ENCODE measurements around the gene UBA3. TPM values are rescaled to one million over a fixed set of nuclear protein-coding genes. Genes with fewer than 3 reads are reported as not detected.

UBA3 gene
- total RNA-seq, 1 experiment from 2014 or later, result 45.6 TPM

- ATAC-seq (no peak), DNase-seq (ENCODE audit: low read depth, low spot score) (no peak)
- H3K4me3 ChIP-seq (replicated peaks in 1 of 2; ENCODE audit: low read depth in 1 of 2, low read length in 2 of 2), result no peak overlapping the region
- RAD21 ChIA-PET (ENCODE audit: low non-redundant PET in 1 of 2, low total read pairs in 2 of 2, uncharacterized antibody in 2 of 2, unreplicated experiment in 2 of 2), result no interaction called here
- intact Hi-C loops (cut with micrococcal nuclease), result no loop called here
- H3K27me3 ChIP-seq (ENCODE audit: insufficient read depth, low read length), result no peaks in the 10 kb centered on the region
- 0 out of 2 replicates have a peak, but pooled peaks cover 3% of the 10 kb centered on the region for H4K20me1 ChIP-seq (ENCODE audit: insufficient read depth)
- no peak overlapping the region for H3K4me2 ChIP-seq (ENCODE audit: low read length)
- TF ChIP-seq POLR2AphosphoS5 (IDR thresholded peaks at IDR 0.05; ENCODE audit: low read depth, low read length), result no peak
- no peak for TF ChIP-seq SRF (IDR thresholded peaks at IDR 0.05; ENCODE audit: low read depth)
- TF ChIP-seq MAX (IDR thresholded peaks at IDR 0.05), result no peak
- no peak for TF ChIP-seq ZNF274 (IDR thresholded peaks at IDR 0.05; ENCODE audit: low read depth, low read length)
- TF ChIP-seq ATF3 (IDR thresholded peaks at IDR 0.05), result no peak
- TF ChIP-seq CTCF (IDR thresholded peaks at IDR 0.05 in 2 of 3, conservative IDR thresholded peaks at IDR 0.05 in 1 of 3; ENCODE audit: borderline replicate concordance in 1 of 3, insufficient read depth in 1 of 3, low read depth in 2 of 3, low read length in 2 of 3), result peak in 2 of 3 experiments; percentile 23 to 46; a peak in 1 of 6 replicates
- no peak for TF ChIP-seq SP1 (IDR thresholded peaks at IDR 0.05; ENCODE audit: low read depth)
- CTCF ChIA-PET, result no interaction called here
- H3K9me3 ChIP-seq (ENCODE audit: control insufficient read depth in 1 of 2, insufficient read depth in 1 of 2, low read depth in 1 of 2, low read length in 2 of 2), result no peaks in the 10 kb centered on the region
- H3K27ac ChIP-seq (ENCODE audit: low read depth, low read length), result no peak overlapping the region
- H3K9me2 ChIP-seq (ENCODE audit: insufficient read depth), result no peaks in the 10 kb centered on the region
- BruUV-seq (replicated peaks), result no TSS peak
- no peaks in the 10 kb centered on the region for H3K4me1 ChIP-seq (ENCODE audit: control insufficient read depth in 1 of 2, insufficient read depth in 2 of 2, low read length in 2 of 2)
- POLR2A ChIA-PET, result no interaction called here
- no peak overlapping the region for H3K9ac ChIP-seq (ENCODE audit: low read length)
- peaks cover 7 to 29% of the 10 kb centered on the region in 2 experiments for H3K36me3 ChIP-seq (ENCODE audit: control insufficient read depth in 1 of 2, insufficient read depth in 2 of 2, low read length in 2 of 2)
- no peak overlapping the region for H2AFZ ChIP-seq (ENCODE audit: low read depth, low read length, poor library complexity, severe bottlenecking)
- no peaks in the 10 kb centered on the region for H3K79me2 ChIP-seq (ENCODE audit: insufficient read depth, low read length)
These were observed 59.7 kb downstream of the UBA3 start for GRCh38 chr3:69020424-69020823.

- CTCF ChIA-PET, result no interaction called here
These were observed 63.3 kb downstream of the UBA3 start for GRCh38 chr3:69016901-69017300.

More at GRCh38 chr3:69016901-69017300, 63.3 kb downstream of the UBA3 start:
- no peak overlapping the region for H2AFZ ChIP-seq (ENCODE audit: low read depth, low read length, poor library complexity, severe bottlenecking)
- no peak overlapping the region for H3K4me2 ChIP-seq (ENCODE audit: low read length)
- no peaks in the 10 kb centered on the region for H3K9me3 ChIP-seq (ENCODE audit: control insufficient read depth in 1 of 2, insufficient read depth in 1 of 2, low read depth in 1 of 2, low read length in 2 of 2)
- RAD21 ChIA-PET (ENCODE audit: low non-redundant PET in 1 of 2, low total read pairs in 2 of 2, uncharacterized antibody in 2 of 2, unreplicated experiment in 2 of 2), result no interaction called here
- H3K4me3 ChIP-seq (replicated peaks in 1 of 2; ENCODE audit: low read depth in 1 of 2, low read length in 2 of 2), result no peak overlapping the region
- POLR2A ChIA-PET, result no interaction called here
- H3K4me1 ChIP-seq (ENCODE audit: control insufficient read depth in 1 of 2, insufficient read depth in 2 of 2, low read length in 2 of 2), result peaks cover 4 to 18% of the 10 kb centered on the region in 2 experiments
- BruUV-seq (replicated peaks), result no TSS peak
- TF ChIP-seq SRF (IDR thresholded peaks at IDR 0.05; ENCODE audit: low read depth), result no peak
- TF ChIP-seq REST (IDR thresholded peaks at IDR 0.05; ENCODE audit: low read depth), result no peak
- no peak for TF ChIP-seq RAD21 (IDR thresholded peaks at IDR 0.05; ENCODE audit: low read depth)
- TF ChIP-seq EGR1 (IDR thresholded peaks at IDR 0.05; ENCODE audit: low read depth), result no peak
- no peak for TF ChIP-seq FOSL1 (IDR thresholded peaks at IDR 0.05; ENCODE audit: low read depth)
- no peak for TF ChIP-seq EZH2 (IDR thresholded peaks at IDR 0.05)
- TF ChIP-seq CBX3 (IDR thresholded peaks at IDR 0.05; ENCODE audit: low read depth), result no peak
- TF ChIP-seq SIN3A (IDR thresholded peaks at IDR 0.05; ENCODE audit: low read depth), result no peak
- no peak for TF ChIP-seq EZH2phosphoT487 (IDR thresholded peaks at IDR 0.05; ENCODE audit: borderline replicate concordance)
- ATAC-seq (no peak), DNase-seq (ENCODE audit: low read depth, low spot score) (no peak)
- H4K20me1 ChIP-seq (ENCODE audit: insufficient read depth), result 0 out of 2 replicates have a peak, but pooled peaks cover 3% of the 10 kb centered on the region
- no peak overlapping the region for H3K9ac ChIP-seq (ENCODE audit: low read length)
- H3K36me3 ChIP-seq (ENCODE audit: control insufficient read depth in 1 of 2, insufficient read depth in 2 of 2, low read length in 2 of 2), result peaks cover 0 to under 1% of the 10 kb centered on the region in 2 experiments; a peak in 1 of 4 replicates
- H3K27me3 ChIP-seq (ENCODE audit: insufficient read depth, low read length), result no peaks in the 10 kb centered on the region
- no peak overlapping the region for H3K27ac ChIP-seq (ENCODE audit: low read depth, low read length)
- H3K79me2 ChIP-seq (ENCODE audit: insufficient read depth, low read length), result no peaks in the 10 kb centered on the region
- intact Hi-C loops (cut with micrococcal nuclease), result no loop called here
- H3K9me2 ChIP-seq (ENCODE audit: insufficient read depth), result no peaks in the 10 kb centered on the region

Data from HCT116 (cell line).